Glomerular visceral epithelial cell (primary cell): ENCODE measurements around the gene ZNF195.
"Not testable (repeated sequence)": the region's sequence is repeated elsewhere in the genome, so short reads cannot be mapped to it uniquely, and the experiment has no call there.

ENCODE experiments used
- DNase-seq: peaks from one replicate; pipeline ENCODE4 v3.0.0-alpha.2; 2016; ENCODE audit errors: extremely low spot score

ZNF195 gene

DNA sequence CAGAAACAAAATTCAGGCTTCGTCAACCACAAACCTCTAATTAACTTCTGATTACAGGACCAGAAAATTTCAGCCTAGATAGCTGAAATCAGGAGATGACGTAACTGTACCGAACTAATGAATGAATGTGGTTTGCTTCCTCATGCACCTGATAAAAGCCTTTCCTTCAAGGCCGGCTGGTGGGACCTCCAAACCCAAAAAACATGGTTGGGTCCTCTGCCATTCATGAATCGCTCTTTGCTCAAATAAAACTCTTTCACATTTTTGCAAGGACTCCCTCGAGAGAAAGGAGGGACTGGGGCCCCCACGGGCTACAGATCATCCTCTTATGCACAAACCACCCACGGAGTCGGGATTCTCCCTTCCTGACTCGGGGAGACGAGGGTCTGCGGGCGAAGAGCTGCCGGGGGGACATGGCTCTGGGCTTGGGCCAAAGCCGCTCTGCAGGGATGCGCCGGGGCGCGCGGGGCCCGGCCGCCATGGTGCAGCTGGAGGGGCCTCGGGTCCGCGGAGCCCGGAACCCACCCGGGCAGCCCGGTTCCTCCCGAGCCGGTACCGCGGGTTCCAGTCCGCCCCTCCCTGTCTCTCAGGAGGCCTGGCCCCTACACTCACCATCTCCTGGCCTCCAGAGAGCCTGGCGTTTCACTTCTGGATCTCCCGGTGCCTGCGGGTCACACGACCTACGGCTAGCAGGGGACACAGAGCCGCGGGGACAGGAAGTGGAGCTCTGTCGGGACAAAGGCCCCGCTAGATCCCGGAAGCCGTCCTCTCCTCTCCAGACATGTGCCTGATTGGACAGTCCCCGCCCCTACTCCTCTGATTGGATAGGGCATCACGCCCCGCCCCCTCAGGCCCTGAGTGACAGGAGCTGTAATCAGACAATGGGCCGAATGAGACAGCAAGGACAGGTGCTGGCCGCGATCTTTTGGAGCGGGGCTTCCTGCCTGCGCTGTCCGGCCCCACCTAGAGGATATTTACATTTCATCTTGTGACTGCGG is at the start of gene ZNF195:
Gene ZNF195 (minus strand): TSS at position 721 of the 998 bp plus-strand sequence. CDS start 106 bp downstream, at position 615.
- peak; percentile 96 for DNase-seq

GRCh38 chr11:3428076-3428475 is 49.1 kb upstream of the ZNF195 start:
- not testable (repeated sequence) for DNase-seq

- DNase-seq: not testable (repeated sequence)
These were observed 47.6 kb upstream of the ZNF195 start for GRCh38 chr11:3426541-3426940.

DNA sequence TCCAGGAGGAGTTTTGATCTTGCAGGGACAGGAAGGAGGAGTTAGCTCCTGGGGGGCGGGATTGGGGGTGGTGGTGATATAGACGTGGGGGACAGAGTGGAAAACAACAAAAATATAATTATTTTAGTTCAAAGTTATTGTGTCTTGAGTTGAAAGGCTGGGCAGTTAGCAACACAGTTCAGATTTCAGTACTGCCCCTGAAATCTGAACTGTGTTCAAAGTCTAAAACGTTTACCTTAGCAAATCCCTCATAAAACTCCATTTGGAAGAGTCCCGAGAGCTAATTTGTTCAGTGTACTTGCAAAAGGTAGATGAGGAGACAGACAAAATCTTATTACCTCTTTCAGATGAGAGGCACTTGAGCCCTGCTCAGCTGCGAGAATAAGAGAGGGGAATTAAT is 45.0 kb upstream of the ZNF195 start:
- not testable (repeated sequence) for DNase-seq

DNA sequence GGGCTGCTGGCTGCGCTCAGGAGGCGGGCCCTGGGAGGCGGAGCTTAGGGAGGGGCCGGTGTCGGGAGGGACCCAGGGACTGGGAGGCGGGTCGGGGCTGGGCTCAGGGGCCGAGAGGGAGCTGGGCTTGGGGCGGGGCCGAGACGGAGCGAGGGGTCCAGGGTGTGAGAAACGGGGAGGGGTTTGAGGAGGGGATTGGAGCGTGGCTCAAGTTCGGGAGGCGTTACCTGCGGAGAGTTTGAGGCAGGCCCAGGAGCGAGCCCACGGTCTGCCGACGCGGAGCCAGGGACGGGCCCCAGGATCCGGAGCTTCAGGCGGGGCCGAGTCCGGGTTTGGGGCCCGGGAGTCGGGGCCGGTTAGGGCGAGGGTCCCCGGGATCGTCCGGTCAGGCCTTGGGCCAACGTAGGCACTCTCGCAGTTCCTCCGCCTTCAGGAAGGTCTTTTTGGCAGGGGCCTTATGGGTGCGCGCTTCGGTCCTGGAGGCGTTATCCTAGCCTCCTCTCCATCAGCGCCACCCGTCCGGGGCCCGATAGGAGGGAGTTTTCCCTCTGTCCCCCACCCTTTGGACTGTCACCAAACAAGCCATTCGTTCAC is 44.3 kb upstream of the ZNF195 start:
- DNase-seq: not testable (repeated sequence)

- DNase-seq: peak; percentile 98
These were observed 43.6 kb upstream of the ZNF195 start for GRCh38 chr11:3422380-3423137.

DNA sequence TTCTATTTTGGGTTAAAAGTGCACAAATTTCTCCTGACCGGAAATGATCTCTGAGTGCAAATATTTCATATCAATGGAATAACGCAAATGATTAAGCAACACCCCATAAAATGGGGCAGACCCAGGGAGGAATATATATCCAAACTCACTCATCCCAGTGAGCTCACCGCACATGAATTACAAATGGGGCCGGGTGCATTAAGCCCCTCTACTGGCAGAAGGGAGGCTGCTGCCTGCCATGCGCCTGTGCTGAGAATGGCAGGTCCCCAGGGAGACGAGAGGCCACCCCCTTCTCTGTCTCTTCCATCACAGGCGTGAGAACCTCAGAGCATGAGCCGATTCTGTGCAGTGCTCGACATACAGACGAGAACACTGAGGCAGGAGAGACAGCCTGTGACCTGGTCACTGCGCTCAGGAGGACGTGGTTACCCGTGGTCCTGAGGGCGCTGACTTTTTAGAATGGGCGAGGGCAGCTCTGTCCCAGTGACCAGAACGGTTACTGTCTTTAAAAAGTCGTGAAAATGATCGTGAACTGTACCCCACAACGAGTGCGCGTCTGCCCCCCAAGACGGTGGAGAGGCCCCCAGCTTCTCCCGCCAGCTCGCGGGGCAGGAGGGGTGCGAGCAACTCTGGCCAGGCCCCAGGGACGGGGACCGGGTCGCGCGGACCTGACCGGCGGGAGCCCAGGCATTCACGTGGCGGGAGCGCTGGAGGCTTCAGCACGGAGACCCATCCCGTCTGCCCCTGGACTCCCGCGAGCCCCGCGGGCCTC is 42.8 kb upstream of the ZNF195 start:
- peak; percentile 1 for DNase-seq

- not testable (repeated sequence) for DNase-seq
These were observed 41.5 kb upstream of the ZNF195 start for GRCh38 chr11:3420281-3421042.

DNA sequence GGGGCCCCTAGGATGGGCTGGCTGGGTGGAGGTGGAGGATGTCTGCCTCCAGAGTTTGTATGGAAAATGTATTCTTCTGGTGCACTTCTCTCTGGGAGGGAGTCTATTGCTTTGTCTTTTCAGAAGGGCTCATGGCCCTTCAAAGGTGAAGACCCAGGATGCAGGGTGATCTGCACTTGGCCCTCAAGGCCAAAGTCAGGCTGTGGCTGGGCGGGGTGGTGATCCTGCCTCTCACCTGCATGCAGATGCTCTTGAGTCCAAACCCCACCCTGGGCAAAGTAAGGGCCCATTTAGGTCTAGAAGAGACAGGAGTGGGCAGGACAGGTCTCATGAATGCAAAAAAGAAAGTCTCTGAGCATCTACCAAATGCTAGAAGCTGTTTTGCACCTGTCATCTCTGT is 40.5 kb upstream of the ZNF195 start:
- DNase-seq: not testable (repeated sequence)

- peak; percentile 59 for DNase-seq
These were observed 38.1 kb upstream of the ZNF195 start for GRCh38 chr11:3417047-3417446.

GRCh38 chr11:3415301-3415700 is 36.4 kb upstream of the ZNF195 start:
- DNase-seq: peak; percentile 15

DNA sequence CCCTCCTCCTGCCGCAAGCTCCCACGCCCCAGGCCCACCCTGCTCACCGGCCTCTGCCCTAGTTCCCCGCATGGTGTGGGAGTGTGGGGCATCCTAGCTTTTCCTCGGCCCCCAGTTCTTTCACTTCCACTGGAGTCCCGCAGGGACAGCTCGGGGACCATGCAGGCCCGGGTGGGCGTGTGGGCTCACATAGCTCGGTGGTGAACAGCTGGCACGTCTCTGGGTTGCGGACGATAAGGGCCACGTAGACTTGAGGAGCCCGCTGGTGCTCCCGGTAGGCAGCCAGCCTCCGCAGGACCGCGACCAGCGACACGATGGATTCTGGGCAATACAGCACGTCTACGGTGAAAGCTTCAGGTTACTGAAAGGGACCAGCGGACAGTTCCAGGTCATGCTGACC is 34.7 kb upstream of the ZNF195 start:
- not testable (repeated sequence) for DNase-seq

DNA sequence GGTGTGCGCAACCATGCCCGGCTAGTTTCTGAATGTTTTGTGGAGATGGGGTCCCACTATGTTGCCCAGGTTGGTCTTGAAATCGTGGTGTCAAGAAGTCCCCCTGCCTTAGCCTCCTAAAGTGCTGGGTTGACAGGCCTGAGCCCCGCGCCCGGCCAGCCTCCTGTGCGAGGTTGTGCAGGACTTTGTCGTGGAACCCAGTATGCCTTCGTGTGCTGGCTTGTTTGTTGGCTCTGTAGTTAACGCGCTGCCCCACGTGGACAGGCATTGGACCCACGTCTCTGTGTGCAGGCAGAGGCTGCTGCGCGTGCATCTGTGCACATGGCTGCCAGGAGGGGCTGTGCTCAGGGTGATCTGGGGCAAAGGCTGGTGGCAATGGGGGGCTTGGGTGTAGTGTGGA is 33.9 kb upstream of the ZNF195 start:
- no peak for DNase-seq

- DNase-seq: peak; percentile 57
These were observed 29.8 kb upstream of the ZNF195 start for GRCh38 chr11:3408722-3409121.

GRCh38 chr11:3408058-3408605 is 29.2 kb upstream of the ZNF195 start:
- DNase-seq: not testable (repeated sequence)

DNA sequence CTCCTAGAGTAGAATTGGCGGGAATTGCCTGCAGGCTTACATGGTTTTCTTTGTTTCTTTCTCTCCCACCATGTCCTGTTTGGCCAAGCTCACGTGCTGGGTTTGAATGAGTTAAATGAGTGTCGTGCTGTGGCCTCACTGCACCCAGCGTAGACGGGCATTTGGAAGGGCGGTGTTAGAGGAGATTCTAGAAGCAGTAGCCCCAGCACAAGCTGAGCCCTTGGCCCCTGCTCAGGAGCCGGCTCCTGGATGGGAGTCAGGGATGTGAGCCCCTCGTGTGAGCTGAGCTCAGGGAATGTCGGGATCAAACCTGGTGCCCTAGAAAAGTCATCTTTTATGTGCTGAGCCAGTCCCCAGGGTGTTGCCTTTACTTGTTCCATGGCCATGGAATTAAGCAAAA is 28.0 kb upstream of the ZNF195 start:
- DNase-seq: not testable (repeated sequence)

DNA sequence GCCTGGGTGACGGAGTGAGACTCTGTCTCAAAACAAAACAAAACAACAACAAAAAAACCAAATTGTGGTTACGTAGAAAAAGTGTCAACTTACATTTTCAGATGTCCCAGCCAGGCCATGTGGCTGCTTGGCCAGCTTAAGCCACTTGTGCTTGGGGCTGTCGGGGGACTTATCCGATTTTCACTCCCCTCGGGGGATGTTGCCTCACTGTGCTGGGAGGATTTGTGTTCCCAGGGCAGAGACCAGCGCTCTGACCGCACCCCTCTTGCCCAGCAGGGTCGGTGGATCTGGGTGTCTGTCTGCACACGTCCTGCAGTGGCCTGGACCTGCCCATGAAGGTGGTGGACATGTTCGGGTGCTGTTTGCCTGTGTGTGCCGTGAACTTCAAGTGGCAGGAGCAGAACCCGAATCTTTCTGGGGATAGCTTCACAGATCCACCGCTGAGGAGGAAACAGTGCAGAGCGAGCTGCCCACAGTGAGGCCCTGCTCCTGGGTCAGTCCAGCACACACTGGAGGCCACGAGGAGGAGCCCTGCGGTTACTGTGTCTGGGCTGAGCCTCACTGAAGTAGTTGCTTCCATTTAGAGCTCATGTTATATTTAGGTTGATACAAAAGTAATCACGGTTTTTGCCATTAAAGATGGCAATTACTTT is 27.4 kb upstream of the ZNF195 start:
- not testable (repeated sequence) for DNase-seq

DNA sequence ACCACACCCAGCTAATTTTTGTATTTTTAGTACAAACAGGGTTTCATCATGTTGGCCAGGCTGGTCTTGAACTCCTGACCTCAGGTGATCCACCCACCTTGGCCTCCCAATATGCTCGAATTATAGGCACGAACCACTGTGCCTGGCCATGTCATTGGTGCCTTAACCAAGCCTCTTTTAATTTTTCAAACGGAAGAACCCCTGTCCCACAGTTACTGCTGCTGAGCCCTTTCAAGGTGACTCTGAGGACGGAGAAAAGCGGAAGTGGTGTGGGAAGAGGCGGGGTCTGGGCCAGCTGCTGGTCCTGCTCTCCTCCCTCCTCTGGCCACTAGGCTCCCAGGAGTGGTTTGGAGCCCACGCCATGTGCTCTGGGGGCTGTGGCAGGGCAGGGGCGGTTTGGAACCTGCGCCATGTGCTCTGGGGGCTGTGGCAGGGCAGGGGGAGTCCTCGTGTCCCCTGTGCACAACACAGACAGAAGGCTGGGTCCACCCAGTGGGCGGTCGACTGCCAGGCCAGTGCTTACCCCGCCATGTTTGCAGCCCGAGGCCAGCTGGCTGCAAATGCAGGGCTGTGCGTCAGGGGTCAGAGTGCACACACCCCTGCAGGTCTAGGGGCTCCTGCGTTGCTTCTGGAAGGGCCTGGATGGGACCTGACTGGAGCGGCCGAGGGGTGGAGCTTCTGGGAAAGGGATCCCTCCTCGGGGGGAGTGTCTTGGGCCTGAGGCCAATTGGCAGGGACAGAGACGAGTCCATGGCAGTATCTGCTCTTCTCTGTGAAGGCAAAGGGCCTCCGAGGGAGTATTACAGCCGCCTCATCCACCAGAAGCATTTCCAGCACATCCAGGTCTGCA is 25.4 kb upstream of the ZNF195 start:
- not testable (repeated sequence) for DNase-seq

DNA sequence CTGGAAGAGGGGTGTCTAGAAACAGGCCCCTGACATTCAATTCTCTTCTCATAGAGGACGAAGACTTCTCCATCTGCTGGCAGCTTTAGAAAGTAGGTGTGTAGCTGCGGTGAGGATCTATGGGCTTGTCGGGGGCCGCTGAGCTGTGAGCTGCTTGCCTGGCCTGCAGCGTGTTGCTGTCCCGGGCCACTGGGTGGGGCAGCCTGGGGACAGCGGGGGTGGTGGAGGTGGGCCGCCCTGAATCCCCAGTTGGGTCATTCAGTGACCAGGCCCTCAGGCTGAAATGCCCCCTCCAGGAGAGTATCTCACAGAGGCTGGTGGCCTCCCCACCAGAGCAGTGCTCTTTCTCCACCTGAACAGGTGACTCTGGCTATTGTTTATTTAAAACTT is 23.9 kb upstream of the ZNF195 start:
- not testable (repeated sequence) for DNase-seq
